Gastroesophageal sphincter (tissue), 3 donors: ENCODE results near the gene MRTO4.

Experiments
- CTCF ChIP-seq, 4 experiments: fragments of 200-600 bp in 2 of 4; fragments of 450-650 bp in 2 of 4; sonication (generic) in 1 of 4; IDR thresholded peaks; one replicate each; pipeline ENCODE4 v1.5.1; 2017 to 2019; ENCODE audit warnings: antibody characterized with exemption in 4 of 4, mild to moderate bottlenecking in 2 of 4, moderate library complexity in 2 of 4
- POLR2A ChIP-seq, 2 donors: fragments of 450-650 bp; IDR thresholded peaks; one replicate each; pipeline ENCODE4 v1.6.1; 2017; ENCODE audit warnings: antibody characterized with exemption in 2 of 2, mild to moderate bottlenecking in 2 of 2, moderate library complexity in 1 of 2
- POLR2AphosphoS5 ChIP-seq: sonication (generic); formaldehyde crosslinking; IDR thresholded peaks from one replicate; pipeline ENCODE4 v1.6.1; 2017; ENCODE audit warnings: antibody characterized with exemption

- no peak for TF ChIP-seq CTCF (IDR thresholded peaks at IDR 0.05)
- TF ChIP-seq POLR2A (IDR thresholded peaks at IDR 0.05), result no peak
- TF ChIP-seq POLR2AphosphoS5, result no peak
Measured at GRCh38 chr1:19212167-19212566, 39.4 kb upstream of the MRTO4 start.
